Common myeloid progenitor, CD34-positive (primary cell): Measurements from ENCODE around the gene MPND.

Experiments used
- CTCF ChIA-PET: fragments of 350-600 bp; sonication (Branson Sonifier 250); formaldehyde crosslinking; loops from one replicate; lab custom pipeline; 2021; ENCODE audit warnings: antibody characterized with exemption; lab: Charles Lee
- POLR2A ChIA-PET: fragments of 350-600 bp; sonication (Branson Sonifier 250); formaldehyde crosslinking; loops from one replicate; lab custom pipeline; 2021; ENCODE audit warnings: antibody characterized with exemption; lab: Charles Lee
- DNase-seq, 3 donors: peaks; one replicate each; pipeline versions ENCODE4 v3.0.0 to v3.0.0-alpha.2; 2013
- H3K27ac ChIP-seq, 2 experiments: 1 replicate in 1 of 2; 2 replicates in 1 of 2; pipeline ENCODE4 v1.7.0; 2013; ENCODE audit warnings: inconsistent platforms in 2 of 2, low read length in 2 of 2, mild to moderate bottlenecking in 2 of 2, low read depth in 1 of 2, moderate library complexity in 1 of 2; ENCODE audit not compliant: severe bottlenecking in 2 of 2, insufficient read depth in 1 of 2, poor library complexity in 1 of 2
- H3K27me3 ChIP-seq, 5 experiments: replicated peaks in 2 of 5; 1 replicate in 3 of 5; 2 replicates in 2 of 5; pipeline versions ENCODE4 v1.6.1 to v1.7.0; 2013; ENCODE audit warnings: low read length in 4 of 5, mild to moderate bottlenecking in 2 of 5, moderate library complexity in 2 of 5, inconsistent platforms in 1 of 5; ENCODE audit not compliant: insufficient read depth in 5 of 5, control insufficient read depth in 4 of 5
- H3K36me3 ChIP-seq, 4 experiments: 1 replicate in 2 of 4; 2 replicates in 2 of 4; pipeline versions ENCODE4 v1.6.1 to v1.7.0; 2013; ENCODE audit warnings: low read length in 3 of 4, control low read depth in 1 of 4, mild to moderate bottlenecking in 1 of 4; ENCODE audit not compliant: control insufficient read depth in 4 of 4, insufficient read depth in 4 of 4
- H3K4me1 ChIP-seq, 4 experiments: 1 replicate in 3 of 4; 2 replicates in 1 of 4; pipeline versions ENCODE4 v1.6.1 to v1.7.1; 2013; ENCODE audit warnings: low read length in 3 of 4, mild to moderate bottlenecking in 3 of 4, control low read depth in 1 of 4, inconsistent platforms in 1 of 4, moderate library complexity in 1 of 4; ENCODE audit not compliant: control insufficient read depth in 4 of 4, insufficient read depth in 4 of 4; ENCODE audit errors: control extremely low read depth in 1 of 4
- H3K4me3 ChIP-seq, 7 experiments: 1 replicate in 4 of 7; 2 replicates in 3 of 7; pipeline versions ENCODE4 v1.5.1 to v1.7.0; 2013; ENCODE audit warnings: mild to moderate bottlenecking in 7 of 7, low read length in 6 of 7, moderate library complexity in 6 of 7, inconsistent platforms in 2 of 7, low read depth in 2 of 7, control low read depth in 1 of 7; ENCODE audit not compliant: insufficient read depth in 4 of 7, control insufficient read depth in 1 of 7; ENCODE audit errors: extremely low read depth in 1 of 7
- H3K9me3 ChIP-seq, 5 experiments: 1 replicate in 4 of 5; 2 replicates in 1 of 5; pipeline versions ENCODE4 v1.6.1 to v1.7.1; 2013; ENCODE audit warnings: low read length in 4 of 5, mild to moderate bottlenecking in 2 of 5, inconsistent platforms in 1 of 5, low read depth in 1 of 5, moderate library complexity in 1 of 5; ENCODE audit not compliant: control insufficient read depth in 4 of 5, insufficient read depth in 2 of 5; ENCODE audit errors: control extremely low read depth in 1 of 5
- WGBS: methylation state at CpG from one replicate; pipeline ENCODE4 v1.1.5; 2013; ENCODE audit not compliant: insufficient coverage; 5-methylcytosine and 5-hydroxymethylcytosine counted together

The MPND gene

DNA sequence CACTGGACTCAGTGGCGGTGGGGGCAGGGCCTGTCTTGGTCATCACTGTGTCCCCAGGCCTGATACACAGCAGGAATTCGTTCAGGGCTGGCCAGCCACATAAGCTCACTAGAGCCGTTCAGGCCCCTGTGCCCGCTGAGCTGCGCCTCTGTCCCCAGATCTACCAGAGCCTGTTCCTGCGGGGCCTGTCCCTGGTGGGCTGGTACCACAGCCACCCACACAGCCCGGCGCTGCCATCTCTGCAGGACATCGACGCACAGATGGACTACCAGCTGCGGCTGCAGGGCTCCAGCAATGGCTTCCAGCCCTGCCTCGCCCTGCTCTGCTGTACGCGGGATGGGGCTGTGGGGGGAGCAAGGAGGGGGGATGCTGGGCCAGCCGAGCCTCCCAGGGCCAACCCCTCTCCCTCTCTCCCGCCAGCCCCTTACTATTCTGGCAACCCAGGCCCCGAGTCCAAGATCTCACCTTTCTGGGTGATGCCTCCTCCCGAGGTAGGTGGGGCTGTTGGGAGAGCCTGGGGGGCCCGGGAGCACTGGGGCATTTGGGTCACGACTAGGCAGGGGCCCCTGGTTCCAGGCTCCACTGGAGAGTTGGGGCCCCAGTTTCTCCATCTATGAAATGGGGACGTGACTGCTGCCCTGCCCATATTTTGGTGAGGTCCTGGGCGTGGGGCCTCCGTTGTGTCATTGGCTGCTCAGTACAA is 13.9 kb downstream of the MPND start:
- 90% methylated on average over 11 of the region's 23 CpGs for WGBS
- Histone ChIP-seq H3K4me3 (no peak overlapping the region), H3K9me3 (no peaks in the 10 kb centered on the region), H3K27ac (no peak overlapping the region), H3K36me3 (peaks cover 0 to 70% (median 42%) of the 10 kb centered on the region in 4 experiments), H3K27me3 (no peaks in the 10 kb centered on the region), H3K4me1 (peaks cover 0 to 2% (median 0%) of the 10 kb centered on the region in 4 experiments)
- ChIA-PET CTCF (interaction anchor here (0.7 to 1.0 kb wide), 2 partner anchors 18 to 90 kb away, joined by 3 read pairs; no protein-coding TSS in a partner anchor), POLR2A (no interaction called here)
- no peak for DNase-seq

DNA sequence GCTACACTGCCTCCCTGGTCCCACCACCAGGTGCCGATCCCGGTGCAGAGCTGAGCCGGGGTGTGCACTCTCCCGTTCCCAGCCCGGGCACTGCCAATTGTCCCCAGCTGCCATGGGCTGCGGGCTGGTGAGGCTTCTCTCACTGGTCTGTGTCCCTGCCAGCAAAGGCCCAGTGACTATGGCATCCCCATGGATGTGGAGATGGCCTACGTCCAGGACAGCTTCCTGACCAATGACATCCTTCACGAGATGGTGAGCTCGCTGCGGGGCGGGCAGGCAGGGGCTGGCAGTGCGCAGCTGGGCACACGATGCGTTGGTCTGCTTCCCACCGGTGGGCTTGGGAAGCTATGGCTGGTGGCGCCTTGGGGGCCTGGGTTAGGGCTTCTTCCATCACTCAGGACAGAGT is 14.6 kb downstream of the MPND start:
- Histone ChIP-seq H3K9me3 (no peaks in the 10 kb centered on the region), H3K27ac (no peak overlapping the region), H3K36me3 (peaks cover 0 to 76% (median 46%) of the 10 kb centered on the region in 4 experiments), H3K4me3 (no peak overlapping the region), H3K4me1 (peaks cover 0 to 2% (median 0%) of the 10 kb centered on the region in 4 experiments), H3K27me3 (no peaks in the 10 kb centered on the region)
- ChIA-PET POLR2A (no interaction called here), CTCF (interaction anchor here (1.2 kb wide), 1 partner anchor 10 kb away, joined by 5 read pairs; no protein-coding TSS in a partner anchor)
- DNase-seq = no peak
- WGBS = 99% methylated on average over 16 of the region's 16 CpGs

DNA sequence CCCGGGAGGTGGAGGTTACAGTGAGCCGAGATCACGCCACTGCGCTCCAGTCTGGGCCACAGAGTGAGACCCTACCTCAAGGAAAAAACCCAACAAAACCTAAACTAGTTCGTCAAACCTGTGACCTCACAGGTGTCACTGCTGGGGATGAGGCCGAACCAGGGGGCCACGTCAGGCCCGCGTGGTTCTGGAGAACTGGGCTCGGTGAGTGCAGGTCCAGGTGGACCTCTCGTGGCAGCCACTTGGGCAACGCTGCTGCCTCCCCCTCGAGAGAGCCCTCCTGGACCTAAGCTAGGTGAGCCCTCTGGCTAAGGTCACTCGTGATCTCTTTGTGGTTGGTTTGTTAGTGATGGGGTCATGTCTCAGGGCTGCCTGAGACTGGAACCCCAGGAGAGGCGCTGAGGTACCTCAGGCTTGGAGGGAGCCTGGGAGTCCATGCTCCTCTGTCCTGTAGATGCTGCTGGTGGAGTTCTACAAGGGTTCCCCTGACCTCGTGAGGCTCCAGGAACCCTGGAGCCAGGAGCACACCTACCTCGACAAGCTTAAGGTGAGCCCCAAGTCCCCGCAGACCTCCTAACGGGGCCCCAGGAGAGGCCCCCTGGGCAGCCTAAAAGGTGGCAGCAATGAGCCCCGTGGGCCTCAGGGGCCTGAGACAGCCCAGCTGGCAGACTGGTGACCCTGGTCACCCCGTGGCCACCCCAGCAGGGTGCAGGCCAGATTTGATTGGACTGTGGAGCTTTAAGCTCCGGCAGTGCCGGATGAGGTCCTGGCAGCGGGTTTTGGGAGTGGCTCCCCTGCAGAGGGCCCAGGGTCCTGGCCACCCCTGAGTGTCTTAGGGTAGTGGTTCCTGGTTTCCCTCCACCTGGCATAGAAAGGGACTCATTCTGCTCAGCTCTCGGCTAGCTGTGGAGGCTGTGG is 15.6 kb downstream of the MPND start:
- DNase-seq = no peak
- POLR2A ChIA-PET = interaction anchor here (0.5 kb wide), 1 partner anchor 71 kb away, joined by 3 read pairs; no protein-coding TSS in a partner anchor
- no peaks in the 10 kb centered on the region for H3K27me3 ChIP-seq
- peaks cover 0 to 2% (median 0%) of the 10 kb centered on the region in 4 experiments for H3K4me1 ChIP-seq
- no peak overlapping the region for H3K27ac ChIP-seq
- WGBS = 98% methylated on average over 23 of the region's 25 CpGs
- CTCF ChIA-PET = interaction anchor here (1.2 to 1.3 kb wide), 3 partner anchors 11 to 92 kb away, joined by 3 to 5 read pairs (median 4); no protein-coding TSS in a partner anchor
- H3K9me3 ChIP-seq = no peaks in the 10 kb centered on the region
- H3K36me3 ChIP-seq = peaks cover 0 to 84% (median 54%) of the 10 kb centered on the region in 4 experiments
- no peak overlapping the region for H3K4me3 ChIP-seq

DNA sequence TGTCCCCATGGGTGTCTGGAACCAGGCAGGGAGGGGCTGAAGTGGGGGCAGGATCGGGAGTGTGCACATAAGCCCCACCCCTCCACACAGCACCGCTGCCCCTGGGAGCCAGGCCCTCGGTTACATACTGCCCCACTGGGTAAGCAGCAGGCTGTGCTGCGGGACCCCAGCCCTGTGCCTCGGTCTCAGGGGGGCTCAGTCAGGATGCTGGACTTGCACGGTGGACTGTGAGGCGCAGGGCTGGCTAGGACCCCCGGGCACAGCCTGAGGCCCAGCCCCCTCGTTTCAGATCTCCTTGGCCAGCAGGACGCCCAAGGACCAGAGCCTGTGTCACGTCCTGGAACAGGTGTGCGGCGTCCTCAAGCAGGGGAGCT is 16.3 kb downstream of the MPND start:
- Histone ChIP-seq H3K4me3 (no peak overlapping the region), H3K36me3 (peaks cover 0 to 82% (median 54%) of the 10 kb centered on the region in 4 experiments), H3K4me1 (peaks cover 0 to 2% (median 0%) of the 10 kb centered on the region in 4 experiments), H3K27ac (no peak overlapping the region), H3K9me3 (no peaks in the 10 kb centered on the region), H3K27me3 (no peaks in the 10 kb centered on the region)
- ChIA-PET CTCF (interaction anchor here (1.3 to 2.3 kb wide), 3 partner anchors 10 to 93 kb away, joined by 3 to 7 read pairs (median 4); no protein-coding TSS in a partner anchor), POLR2A (interaction anchor here (0.5 kb wide), 1 partner anchor 72 kb away, joined by 3 read pairs; no protein-coding TSS in a partner anchor)
- 96% methylated on average over 13 of the region's 13 CpGs for WGBS
- no peak for DNase-seq

DNA sequence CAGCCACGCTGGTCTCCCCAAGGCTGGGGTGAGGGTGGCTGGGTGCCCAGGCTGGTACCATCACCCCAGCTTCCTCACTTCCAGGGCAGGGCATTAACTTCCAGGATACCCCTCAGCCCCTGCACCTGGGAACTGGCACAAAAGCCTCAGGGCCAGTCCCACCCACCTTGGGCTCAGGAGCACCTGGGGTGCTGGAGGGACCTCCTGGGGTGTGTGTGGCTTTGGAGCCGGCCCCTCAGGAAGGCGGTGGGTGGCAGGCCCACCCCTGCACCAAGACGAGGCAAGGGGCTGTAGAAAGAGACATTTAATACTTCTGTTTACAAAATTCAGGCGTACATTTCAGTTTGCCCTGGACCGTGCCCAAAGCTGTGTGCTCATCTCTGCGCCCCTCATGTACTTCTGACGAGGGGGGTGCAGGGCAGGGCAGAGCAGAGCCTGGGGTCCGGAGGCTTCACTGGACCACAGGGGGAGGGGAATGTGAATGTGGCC is 16.8 kb downstream of the MPND start:
- no peaks in the 10 kb centered on the region for H3K9me3 ChIP-seq
- H3K27ac ChIP-seq = no peak overlapping the region
- H3K36me3 ChIP-seq = peaks cover 0 to 81% (median 54%) of the 10 kb centered on the region in 4 experiments
- DNase-seq = no peak
- no peaks in the 10 kb centered on the region for H3K27me3 ChIP-seq
- POLR2A ChIA-PET = no interaction called here
- WGBS = 88% methylated on average over 9 of the region's 9 CpGs
- CTCF ChIA-PET = interaction anchor here (1.3 to 2.3 kb wide), 2 partner anchors 10 to 93 kb away, joined by 4 to 7 read pairs; no protein-coding TSS in a partner anchor
- H3K4me3 ChIP-seq = no peak overlapping the region
- H3K4me1 ChIP-seq = peaks cover 0 to 2% (median 0%) of the 10 kb centered on the region in 4 experiments

DNA sequence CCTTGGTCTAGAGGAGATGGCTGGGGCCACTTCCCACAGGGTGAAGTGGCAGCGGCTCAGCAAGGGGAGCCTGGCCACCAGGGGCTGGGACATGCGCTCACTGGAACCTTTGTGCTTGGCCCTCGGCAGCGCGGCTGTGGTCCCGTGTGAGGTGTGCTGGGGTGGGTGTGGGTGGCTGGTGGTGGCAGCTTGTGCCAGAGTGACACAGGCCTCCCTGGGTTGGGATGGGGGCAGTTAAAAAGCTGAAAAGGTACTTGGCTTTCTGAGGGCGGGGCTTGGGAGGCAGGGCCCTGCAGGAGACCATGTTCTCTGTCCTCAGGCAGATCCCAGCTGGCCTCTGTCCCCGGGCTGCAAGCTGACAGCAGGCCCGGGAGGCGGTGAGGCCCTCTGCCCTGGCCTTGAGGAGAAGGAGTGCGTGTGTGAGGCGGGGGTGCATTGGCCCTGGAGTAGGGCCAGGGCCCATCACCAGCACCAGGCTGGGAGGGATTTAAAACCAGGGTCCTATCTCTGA is 17.3 kb downstream of the MPND start:
- DNase-seq = no peak
- no peaks in the 10 kb centered on the region for H3K9me3 ChIP-seq
- peaks cover 0 to 86% (median 58%) of the 10 kb centered on the region in 4 experiments for H3K36me3 ChIP-seq
- ChIA-PET CTCF (interaction anchor here (2.3 kb wide), 1 partner anchor 94 kb away, joined by 7 read pairs; no protein-coding TSS in a partner anchor), POLR2A (interaction anchor here (0.6 kb wide), 1 partner anchor 114 kb away, joined by 3 read pairs; the partner anchor contains the start of gene YJU2)
- WGBS = 92% methylated on average over 12 of the region's 12 CpGs
- H3K27ac ChIP-seq = no peak overlapping the region
- no peak overlapping the region for H3K4me3 ChIP-seq
- H3K27me3 ChIP-seq = no peaks in the 10 kb centered on the region
- peaks cover 0 to 2% (median 0%) of the 10 kb centered on the region in 4 experiments for H3K4me1 ChIP-seq
